Upper lobe of right lung (tissue), 1 donor: ENCODE results near the gene GGT6. TPM values are rescaled to one million over a fixed set of nuclear protein-coding genes. Genes with fewer than 3 reads are reported as not detected.

ENCODE experiments used
- ATAC-seq: fragments of 200-7000 bp; cut with Tn5 transposase; one replicate; pipeline ENCODE4 v1.9.1; 2020; ENCODE audit warnings: mild to moderate bottlenecking, moderate library complexity
- DNase-seq: peaks from one replicate; pipeline ENCODE4 v3.0.0-alpha.2; 2020
- H3K27ac ChIP-seq: fragments of 200-600 bp; one replicate; pipeline ENCODE4 v1.8.0; 2022
- H3K27me3 ChIP-seq: fragments of 200-600 bp; one replicate; pipeline ENCODE4 v1.8.0; 2022; ENCODE audit warnings: mild to moderate bottlenecking
- H3K36me3 ChIP-seq: fragments of 200-600 bp; one replicate; pipeline ENCODE4 v1.8.0; 2022
- H3K4me1 ChIP-seq: fragments of 200-600 bp; one replicate; pipeline ENCODE4 v1.8.0; 2022
- H3K4me3 ChIP-seq: fragments of 200-600 bp; one replicate; pipeline ENCODE4 v1.8.0; 2022; ENCODE audit warnings: mild to moderate bottlenecking
- H3K9me3 ChIP-seq: fragments of 200-600 bp; one replicate; pipeline ENCODE4 v1.8.0; 2022
- intact Hi-C: fragments of 100-400 bp; cut with DNase I; formaldehyde crosslinking; loops from one replicate; pipeline ENCODE4 v1.11.0; 2022
- total RNA-seq: library from RNA; stranded (reverse); fragmentation: NEBNext Ultra II Directional; extraction: Animal tissue kit (Norgen Biotek cat#: 25700); gene quantifications from one replicate; pipeline ENCODE4 v1.2.1, GENCODE V29; 2021
- TF ChIP-seq, protein P1 (sequence below): fragments of 200-600 bp; IDR thresholded peaks from one replicate; pipeline ENCODE4 v1.8.0; 2022; ENCODE audit warnings: antibody characterized with exemption
- donor health status: DM: no; HTN: yes; CAD: no; lungs with severe emphysema.

Gene GGT6
- total RNA-seq, 1 donor from 2014 or later: 5.6 TPM

DNA sequence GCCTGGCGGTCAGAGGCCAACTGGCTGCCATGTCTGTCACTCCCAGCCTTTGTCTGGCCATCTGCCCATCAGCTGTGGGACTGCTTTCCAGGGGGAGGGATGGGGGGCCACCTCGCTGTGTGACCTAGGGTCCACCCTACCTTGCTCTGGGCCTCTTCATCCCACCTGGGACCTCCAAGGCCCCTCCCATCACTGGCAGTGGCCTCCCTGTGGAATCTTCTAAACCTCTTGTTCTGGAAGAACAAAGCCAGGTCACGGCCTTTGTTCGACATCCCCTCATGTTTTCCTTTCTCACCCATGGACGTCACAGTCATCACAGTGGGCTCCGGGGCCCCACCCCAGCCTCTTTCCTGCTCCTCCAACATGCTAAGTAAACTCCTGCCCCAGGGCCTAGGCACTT lies 37.7 kb downstream of the GGT6 start:
- DNase-seq (no peak), ATAC-seq (no peak)
- intact Hi-C loops: no loop called here
- Histone ChIP-seq H3K36me3 (no peaks in the 10 kb centered on the region), H3K9me3 (no peaks in the 10 kb centered on the region), H3K27me3 (no peaks in the 10 kb centered on the region), H3K27ac (peak overlapping the region; percentile 75), H3K4me1 (peaks cover 39% of the 10 kb centered on the region), H3K4me3 (no peak overlapping the region)
- TF ChIP-seq, protein P1, sequence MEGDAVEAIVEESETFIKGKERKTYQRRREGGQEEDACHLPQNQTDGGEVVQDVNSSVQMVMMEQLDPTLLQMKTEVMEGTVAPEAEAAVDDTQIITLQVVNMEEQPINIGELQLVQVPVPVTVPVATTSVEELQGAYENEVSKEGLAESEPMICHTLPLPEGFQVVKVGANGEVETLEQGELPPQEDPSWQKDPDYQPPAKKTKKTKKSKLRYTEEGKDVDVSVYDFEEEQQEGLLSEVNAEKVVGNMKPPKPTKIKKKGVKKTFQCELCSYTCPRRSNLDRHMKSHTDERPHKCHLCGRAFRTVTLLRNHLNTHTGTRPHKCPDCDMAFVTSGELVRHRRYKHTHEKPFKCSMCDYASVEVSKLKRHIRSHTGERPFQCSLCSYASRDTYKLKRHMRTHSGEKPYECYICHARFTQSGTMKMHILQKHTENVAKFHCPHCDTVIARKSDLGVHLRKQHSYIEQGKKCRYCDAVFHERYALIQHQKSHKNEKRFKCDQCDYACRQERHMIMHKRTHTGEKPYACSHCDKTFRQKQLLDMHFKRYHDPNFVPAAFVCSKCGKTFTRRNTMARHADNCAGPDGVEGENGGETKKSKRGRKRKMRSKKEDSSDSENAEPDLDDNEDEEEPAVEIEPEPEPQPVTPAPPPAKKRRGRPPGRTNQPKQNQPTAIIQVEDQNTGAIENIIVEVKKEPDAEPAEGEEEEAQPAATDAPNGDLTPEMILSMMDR: no peak

DNA sequence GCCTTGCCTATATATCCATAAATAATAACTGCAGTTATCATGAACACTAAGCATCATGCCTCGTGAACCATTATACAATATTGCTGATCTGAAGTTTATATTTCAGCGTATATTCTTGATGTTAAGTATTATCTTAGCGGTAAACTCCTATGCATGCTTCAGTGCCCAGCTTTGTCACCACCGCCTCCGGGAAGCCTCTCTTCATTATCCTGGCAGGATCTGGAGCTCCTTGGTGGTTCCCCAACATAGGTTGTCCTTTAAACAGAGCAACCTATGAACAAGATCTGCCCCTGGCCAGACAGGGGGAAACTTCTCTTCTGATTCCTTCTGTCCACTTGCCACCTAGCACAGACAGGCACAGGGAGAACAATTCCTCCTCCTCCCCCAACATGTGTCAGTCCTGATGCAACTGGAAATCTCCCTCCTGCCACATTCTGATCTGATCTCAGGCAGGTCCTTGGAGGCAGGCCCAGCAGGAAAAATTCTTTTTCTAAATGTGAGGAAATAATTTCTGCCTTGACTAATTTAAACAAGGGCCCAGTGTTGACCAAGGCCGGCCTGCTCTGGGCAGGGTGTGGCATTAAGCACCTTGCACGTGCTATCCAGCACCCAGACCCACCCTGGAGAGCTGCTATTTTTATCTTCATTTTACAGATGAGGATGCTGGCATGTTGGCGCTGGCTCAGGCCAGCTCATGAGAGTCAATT lies 39.3 kb downstream of the GGT6 start:
- no peaks in the 10 kb centered on the region for H3K27me3 ChIP-seq
- no peaks in the 10 kb centered on the region for H3K9me3 ChIP-seq
- peak overlapping the region; percentile 75 for H3K27ac ChIP-seq
- H3K4me3 ChIP-seq: no peak overlapping the region
- ATAC-seq (peak; percentile 85), DNase-seq (peak; percentile 87)
- H3K4me1 ChIP-seq: peaks cover 45% of the 10 kb centered on the region
- TF ChIP-seq, protein P1: no peak
- intact Hi-C loops: no loop called here
- H3K36me3 ChIP-seq: no peaks in the 10 kb centered on the region

DNA sequence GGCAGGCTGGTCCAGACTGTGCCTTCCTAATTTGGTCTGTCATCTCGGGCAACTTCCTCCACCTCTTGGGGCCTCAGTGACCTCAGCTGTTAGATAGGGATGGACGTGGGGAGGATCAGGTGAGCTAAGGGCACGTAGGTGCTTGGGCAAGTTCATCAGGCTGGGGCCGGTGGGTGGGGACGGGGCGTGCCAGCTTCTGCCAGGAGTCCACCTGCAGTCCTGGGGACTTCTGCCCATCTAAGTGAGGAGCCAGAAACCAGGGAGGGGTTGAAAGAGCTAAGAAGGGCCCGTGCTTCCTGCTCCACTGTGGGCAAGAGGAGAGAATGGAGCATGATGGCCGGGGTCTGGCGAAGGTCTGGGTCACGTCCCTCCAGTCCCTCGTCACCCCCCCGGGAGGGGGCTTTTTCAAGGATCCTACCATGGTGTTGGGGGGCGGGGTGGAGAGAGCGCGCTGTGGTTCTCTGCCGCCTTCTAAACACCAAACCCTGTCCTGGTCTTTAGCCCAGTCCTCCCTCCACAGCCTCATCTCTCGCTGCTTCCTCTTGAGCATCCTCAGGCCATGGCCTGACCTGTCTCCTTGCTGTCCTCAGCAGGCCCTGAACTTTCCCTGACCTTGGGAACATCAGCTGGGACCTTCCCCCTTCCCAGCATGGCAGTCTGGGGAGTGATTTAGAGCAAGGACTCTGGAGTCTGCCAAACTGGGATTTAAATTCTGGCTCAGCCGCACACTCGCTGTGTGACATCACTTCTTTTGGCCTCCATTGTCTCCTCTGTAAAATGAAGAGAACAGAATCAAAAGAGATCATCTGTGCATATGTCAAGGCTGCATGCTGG lies 40.1 kb downstream of the GGT6 start:
- peaks cover 52% of the 10 kb centered on the region for H3K4me1 ChIP-seq
- H3K36me3 ChIP-seq: no peaks in the 10 kb centered on the region
- TF ChIP-seq, protein P1: no peak
- DNase-seq: no peak
- no peak overlapping the region for H3K4me3 ChIP-seq
- peak overlapping the region; percentile 75 for H3K27ac ChIP-seq
- intact Hi-C loops: no loop called here
- H3K27me3 ChIP-seq: no peaks in the 10 kb centered on the region
- no peaks in the 10 kb centered on the region for H3K9me3 ChIP-seq
- no peak for ATAC-seq

DNA sequence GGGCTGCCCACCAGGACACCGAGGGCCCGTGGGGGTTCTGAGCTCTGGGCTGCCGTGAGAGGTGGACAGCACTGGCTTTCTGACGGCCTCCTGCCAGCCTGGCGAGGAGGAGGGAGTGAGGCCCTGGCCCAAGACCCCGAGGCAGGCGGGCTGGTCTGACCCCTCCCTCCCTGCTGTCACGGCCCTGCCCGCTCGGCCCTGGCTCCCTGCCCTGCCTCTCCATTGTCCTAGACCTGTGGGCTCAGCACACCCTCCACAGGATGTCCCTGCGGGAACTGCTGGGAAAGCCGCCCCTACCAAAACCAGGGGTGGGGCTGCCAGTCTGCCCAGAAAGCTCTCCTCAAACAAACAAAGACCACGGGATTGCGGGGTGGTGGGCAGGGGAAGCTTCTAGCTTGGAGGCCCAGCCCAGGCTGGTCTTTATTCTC lies 41.0 kb downstream of the GGT6 start:
- peak overlapping the region; percentile 75 for H3K27ac ChIP-seq

DNA sequence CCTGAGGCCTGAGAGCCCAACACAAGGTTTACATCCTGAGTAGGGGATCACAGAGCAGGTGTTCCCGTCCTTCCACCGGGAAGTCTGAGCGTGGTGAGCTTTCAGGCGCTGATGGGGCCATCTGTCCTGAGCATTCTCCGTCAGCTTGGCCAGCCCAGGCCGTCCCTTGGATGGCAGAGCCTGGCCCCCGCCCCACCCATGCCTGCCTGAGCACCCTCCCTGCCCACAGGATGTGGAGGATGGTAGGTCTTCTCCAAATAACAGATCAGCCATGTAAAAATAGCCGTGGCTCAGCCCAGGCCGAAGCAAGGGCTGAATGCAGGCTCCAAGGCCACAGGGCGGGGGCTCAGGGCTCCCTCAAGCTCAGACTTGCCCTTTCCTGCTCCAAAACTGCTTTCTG lies 41.5 kb downstream of the GGT6 start:
- Histone ChIP-seq H3K27ac (peak overlapping the region; percentile 75), H3K36me3 (no peaks in the 10 kb centered on the region), H3K9me3 (no peaks in the 10 kb centered on the region), H3K4me1 (peaks cover 64% of the 10 kb centered on the region), H3K4me3 (no peak overlapping the region), H3K27me3 (no peaks in the 10 kb centered on the region)
- intact Hi-C loops: no loop called here
- ATAC-seq (peak; percentile 0), DNase-seq (no peak)
- TF ChIP-seq, protein P1: no peak

More for the DNA sequence above, 41.0 kb downstream of the GGT6 start:
- no peaks in the 10 kb centered on the region for H3K36me3 ChIP-seq
- no peak overlapping the region for H3K4me3 ChIP-seq
- H3K27me3 ChIP-seq: no peaks in the 10 kb centered on the region
- intact Hi-C loops: no loop called here
- TF ChIP-seq, protein P1: no peak
- ATAC-seq (peak; percentile 66), DNase-seq (peak; percentile 89)
- H3K4me1 ChIP-seq: peaks cover 61% of the 10 kb centered on the region
- no peaks in the 10 kb centered on the region for H3K9me3 ChIP-seq
